Activated T-cell treated with anti-CD3 and anti-CD28 coated beads, Interleukin-2, amount 50 U/mL, for 48 hours (primary cell): ENCODE data around the gene BBS9.
"Not testable (repeated sequence)": the region's sequence is repeated elsewhere in the genome, so short reads cannot be mapped to it uniquely, and the experiment has no call there.

ENCODE experiments used
- DNase-seq, 2 experiments: peaks; one replicate each; pipeline ENCODE4 v3.0.0-alpha.2; 2020

Gene BBS9

DNA sequence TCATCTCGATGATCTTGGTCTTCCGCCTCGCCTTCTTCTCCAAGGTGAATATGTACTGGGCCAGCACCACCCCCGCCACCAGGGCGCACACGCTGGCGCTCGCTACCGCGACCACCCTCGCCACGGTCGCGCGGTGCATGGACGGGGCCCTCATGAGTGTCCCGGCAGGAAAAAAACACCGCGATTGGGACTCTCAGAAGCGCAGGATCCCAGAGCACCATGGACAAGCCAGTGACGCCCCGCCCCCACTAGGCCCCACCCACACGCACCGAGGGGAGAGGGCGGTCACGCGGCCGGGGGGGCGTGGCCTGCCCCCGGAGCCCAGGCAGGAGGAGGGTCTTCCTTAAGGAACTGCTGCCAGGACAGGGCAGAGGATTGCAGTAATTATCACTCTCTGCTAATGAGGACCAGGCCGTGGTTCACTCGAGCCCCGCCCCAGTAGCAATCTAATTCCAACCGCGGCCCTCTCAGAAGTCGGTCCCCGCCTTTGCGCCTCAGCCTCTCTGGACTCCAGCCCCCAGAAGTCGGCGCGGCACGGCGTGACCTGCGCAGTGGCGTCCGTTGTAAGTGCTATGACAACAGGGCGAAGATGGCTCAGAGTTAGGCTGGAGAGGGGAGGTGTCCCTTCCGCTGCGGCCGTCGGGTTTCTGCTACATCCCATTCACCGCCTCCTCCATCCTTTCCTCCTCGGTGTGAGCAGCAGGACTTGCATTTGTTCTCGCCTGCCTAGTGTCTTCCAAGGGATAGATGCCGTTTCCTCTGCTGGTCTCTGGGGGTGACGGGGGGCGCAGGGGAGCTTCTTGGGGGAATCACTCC is at the start of gene BBS9:
TSS of gene BBS9 (plus strand) at position 575 of the 816 bp plus-strand sequence. CDS start 16,689 bp downstream, outside the sequence.
- peak; percentile 93 to 94 for DNase-seq

GRCh38 chr7:33079763-33080690 is 49.3 kb upstream of the BBS9 start:
- no peak for DNase-seq

GRCh38 chr7:33087356-33087755 is 42.0 kb upstream of the BBS9 start:
- DNase-seq, result no peak

DNA sequence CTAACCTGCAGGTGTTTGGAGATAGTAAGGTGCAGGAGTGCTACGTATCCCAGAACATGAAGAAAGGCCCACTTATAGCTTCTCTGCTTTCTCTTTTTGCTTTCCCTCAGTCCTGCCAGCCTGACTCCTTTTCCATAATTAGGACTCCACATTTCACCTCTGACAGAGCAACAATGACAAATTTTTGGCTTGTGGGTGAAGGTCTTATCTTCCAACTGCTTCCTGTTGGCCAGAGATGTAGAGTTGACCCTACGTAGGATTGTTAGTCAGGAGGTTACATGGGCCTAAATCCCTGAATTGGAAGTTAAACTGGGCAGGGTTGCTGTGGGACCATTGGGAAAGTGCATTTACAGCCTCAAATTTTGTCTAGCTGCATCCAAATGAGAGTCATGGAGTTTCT is 41.5 kb upstream of the BBS9 start:
- DNase-seq, result no peak

GRCh38 chr7:33089142-33089541 is 40.2 kb upstream of the BBS9 start:
- no peak for DNase-seq

GRCh38 chr7:33091111-33091531 is 38.2 kb upstream of the BBS9 start:
- DNase-seq, result no peak

DNA sequence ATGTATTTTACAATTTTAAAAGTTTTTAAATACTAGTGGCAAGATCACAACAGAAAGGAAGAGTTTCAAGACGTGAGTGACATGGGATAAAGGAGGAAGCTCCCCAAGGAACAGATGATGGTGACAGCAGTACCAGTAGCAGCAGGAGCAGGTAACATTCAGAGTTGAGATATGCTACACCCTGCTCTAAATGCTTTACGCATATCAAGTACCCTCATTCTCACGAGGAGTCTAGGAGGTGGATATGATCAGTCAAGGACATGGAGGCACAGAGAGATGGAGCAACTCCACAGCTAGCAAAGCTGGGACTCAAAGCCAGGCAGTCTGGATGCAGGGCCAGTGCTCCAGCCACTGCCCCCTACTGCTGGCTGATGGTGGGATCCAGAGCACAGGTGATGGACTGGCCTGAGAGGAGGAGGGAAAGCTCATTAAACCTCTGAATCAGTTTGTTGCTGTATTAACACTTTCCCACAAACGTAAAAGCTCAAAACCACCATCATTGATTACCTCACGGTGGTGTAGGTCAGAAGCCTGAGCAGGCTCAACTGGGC is 37.6 kb upstream of the BBS9 start:
- no peak for DNase-seq

GRCh38 chr7:33093266-33093665 is 36.1 kb upstream of the BBS9 start:
- no peak for DNase-seq

DNA sequence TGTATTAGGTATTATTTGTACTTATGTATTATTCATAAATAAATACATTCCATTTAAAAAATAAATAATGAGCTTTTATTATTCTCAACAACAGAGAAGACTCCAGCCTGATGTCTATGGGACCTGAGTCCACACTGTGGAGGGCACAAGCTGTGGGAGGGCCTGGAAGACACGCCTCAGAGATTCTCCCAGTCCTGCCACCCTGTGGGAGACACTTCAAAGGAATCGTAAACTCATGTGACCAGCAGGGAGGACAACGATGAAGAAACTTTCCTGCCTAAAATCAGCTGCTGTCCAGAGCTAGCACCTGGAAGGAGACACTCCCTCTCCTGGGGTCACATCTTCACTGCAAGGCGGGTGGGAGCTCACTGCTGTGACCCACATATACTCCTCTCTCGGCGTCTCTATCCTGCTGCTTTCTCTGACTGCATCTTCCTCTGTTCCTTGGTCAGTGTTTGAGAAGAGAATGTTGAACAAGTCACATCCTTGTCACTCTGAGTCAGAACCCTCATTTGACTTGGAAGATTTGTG is 34.6 kb upstream of the BBS9 start:
- not testable (repeated sequence) for DNase-seq

DNA sequence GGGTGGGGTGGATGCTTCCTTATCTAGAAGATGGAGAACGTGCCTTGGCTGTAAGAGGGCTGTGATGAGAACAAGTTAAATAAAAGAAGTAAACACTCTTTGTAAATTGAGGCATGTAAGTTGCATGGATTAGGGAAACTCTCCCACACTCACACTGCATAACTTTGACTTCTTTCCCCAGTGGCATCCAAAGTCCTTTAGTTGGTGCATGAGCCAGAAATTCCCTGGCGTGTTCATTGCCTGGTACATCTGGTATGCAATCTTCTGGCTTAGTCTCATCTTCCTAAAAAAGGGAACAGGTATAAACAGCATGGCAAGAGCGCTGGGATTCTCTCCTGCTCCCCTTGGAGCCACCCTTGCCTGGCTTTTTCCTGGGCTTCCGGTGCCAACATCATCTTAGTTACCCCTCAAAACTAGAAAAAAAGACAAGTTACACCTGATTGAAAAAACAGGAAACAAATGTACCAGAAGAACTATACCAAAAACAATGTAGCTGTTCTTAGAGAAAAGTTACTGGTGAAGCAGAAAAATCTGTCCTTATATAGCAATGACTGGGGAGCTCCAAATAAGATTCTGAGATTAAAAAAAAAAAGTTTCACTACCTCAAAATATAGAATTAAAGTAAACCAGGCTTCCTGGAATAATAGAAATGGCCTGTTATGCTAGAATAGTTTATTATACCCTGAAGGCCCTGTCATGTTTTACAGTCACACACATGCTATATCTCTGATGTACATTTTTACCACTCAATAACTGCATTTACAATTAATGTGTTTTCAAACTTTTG is 30.0 kb upstream of the BBS9 start:
- DNase-seq, result no peak

DNA sequence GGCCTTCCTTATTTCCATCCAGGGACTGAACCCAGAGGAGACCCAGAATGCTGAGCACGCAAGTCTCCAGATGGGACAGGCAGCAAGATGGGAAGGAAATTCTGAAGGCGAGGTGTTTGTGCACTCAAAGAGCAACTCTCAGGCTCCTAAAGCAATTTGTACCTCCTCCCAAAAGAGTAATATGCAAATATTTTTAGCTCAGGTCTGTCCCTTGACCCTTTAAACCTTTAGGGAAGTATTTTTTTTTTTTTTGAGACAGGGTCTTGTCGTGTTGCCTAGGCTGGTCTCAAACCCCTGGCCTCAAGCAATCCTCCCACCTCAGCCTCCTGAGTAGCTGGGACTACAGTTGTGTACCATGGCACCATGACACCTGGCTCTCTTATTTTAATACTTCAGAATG is 28.6 kb upstream of the BBS9 start:
- DNase-seq, result no peak

DNA sequence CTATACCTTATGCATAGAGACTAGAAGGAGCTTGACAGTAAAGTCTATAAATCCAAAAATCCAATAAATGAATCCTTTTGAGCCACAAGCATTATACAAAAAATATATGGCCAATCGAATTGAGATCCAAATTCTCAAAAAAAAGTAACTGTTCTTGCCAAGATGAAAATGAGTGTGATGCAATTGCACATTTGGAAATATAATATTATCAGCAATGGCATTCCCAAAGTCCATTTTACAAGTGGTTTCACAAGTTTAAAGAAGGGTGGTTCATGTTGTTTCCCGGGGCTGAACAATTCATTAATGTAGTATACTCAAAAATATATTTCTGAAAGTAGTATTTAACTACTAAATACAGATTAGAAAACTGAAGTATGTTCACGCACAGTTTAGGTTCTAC is 27.5 kb upstream of the BBS9 start:
- DNase-seq, result no peak

DNA sequence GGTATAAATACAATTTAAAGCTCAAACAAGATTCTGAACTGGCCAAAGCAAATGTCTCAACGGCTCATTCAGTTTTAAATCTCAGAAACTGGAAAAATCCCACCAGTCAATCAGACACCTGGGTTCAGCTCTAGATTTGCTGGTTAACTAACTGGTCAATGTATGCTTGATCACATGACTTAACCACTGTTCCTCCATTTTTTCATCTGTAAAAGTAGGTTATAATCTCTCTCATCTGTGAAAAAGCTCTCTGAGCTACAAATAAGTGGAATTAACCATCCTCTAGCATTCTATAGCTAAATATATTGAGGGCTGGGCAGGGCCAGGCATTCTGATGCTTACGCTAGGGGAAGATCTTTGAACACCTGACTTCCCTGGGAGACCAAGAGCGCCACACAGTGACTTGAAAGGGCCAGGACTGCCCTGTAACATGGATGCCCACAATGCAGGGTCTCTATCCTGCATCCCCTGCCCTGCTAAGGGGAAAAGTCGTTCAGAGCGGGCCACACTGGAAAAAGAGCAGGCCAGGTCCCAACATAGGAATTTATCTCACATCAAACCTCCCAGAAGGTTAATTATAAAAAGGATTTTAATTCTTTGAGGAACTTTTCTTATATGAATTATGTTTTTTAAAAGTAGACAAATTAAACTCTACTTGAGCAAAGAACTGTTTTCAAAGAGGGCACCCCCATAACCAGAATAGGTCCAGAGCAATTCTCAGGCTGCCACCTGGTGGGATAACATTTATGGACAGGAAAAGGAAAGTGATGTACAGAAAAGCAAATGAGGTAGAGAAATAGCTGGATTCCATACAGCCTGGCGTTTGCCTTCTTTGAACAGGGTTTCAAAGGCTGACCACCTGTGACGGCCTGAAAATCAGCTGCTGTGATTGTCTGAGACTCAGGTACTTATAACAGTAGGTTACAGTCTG is 22.0 kb upstream of the BBS9 start:
- peak; percentile 26 to 38 for DNase-seq

- DNase-seq, result peak; percentile 43 to 44
Measured at GRCh38 chr7:33108554-33109004, 20.8 kb upstream of the BBS9 start.

DNA sequence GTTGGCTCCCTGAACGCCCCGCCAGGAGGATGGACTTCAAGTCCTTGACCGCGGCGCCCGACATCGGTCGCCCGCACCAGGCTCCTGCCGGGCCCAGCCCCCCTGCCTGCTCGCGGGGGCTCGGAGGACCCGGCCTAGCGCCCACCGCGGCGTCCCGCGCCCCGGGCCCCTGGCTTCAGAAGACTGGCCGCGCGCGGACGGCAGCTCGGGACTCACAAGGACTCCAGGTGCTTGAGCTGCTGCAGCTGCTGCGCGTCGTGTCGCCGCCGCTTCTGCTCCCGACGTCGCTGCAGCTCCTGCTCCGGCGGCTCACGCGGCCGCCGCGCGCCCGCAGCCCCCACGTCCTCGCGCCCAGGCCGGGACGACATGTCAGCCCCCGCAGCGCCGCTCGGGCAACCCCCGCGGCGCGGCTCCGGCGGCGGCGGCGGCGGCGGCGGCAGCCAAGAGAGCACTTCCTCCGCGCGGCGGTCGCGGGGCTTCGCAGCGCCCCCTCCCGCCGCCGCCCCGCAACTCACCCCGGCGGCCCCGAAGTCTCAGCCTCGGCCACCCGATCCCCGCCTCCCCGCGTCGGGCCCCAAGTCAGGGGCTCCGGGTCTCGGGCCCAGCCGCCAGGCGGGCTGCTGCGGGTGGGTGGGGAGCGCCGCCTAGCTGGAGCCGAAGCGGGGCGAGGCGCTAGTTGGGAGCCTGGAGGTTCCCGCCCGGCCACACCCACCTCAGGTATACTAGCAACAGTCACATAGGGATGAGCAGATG is 20.2 kb upstream of the BBS9 start, which contains the start of gene RP9:
TSS of gene RP9 (minus strand) at position 400 of the 753 bp plus-strand sequence. CDS start at position 368, 32 bp downstream.
- peak; percentile 83 to 88 for DNase-seq

GRCh38 chr7:33109758-33110238 is 19.6 kb upstream of the BBS9 start:
- DNase-seq, result no peak

DNA sequence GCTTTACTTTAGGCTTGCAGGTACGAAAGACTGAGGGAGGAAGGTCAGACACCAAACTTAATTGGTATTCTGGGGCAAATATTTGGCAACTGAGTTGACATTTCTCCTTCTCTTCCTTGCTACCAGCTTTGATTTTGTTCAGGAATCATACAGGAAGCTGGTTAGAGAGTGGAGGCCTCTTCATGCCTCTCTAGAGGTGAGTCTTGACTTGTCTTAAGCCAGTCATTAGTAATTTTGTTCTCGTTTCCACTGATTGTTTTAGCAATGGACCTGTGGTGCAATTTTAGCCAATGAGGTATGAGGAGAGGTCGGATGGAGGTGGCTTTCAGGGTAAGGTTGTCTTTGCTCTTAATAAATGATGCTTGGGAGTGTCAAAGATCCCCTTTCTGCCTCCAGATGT is 17.8 kb upstream of the BBS9 start:
- DNase-seq, result no peak

DNA sequence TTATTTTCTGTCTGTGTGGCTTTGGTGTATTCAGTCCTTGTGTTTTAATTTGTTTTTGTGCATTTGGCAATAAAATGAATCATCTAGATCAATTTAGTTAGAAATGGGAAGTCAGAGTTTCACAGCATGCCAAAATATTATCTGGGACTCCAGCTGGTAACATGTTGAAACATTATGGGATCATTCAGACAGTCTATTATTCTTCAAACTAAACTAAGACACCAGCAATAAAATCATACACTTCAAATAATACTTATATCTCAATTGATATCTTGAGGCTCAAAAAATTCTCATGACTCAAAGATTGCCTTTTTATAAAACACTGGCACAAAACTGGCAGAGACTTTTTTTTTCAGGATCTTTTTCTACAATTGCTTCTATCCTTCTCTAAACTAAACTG is 14.4 kb upstream of the BBS9 start:
- no peak for DNase-seq

DNA sequence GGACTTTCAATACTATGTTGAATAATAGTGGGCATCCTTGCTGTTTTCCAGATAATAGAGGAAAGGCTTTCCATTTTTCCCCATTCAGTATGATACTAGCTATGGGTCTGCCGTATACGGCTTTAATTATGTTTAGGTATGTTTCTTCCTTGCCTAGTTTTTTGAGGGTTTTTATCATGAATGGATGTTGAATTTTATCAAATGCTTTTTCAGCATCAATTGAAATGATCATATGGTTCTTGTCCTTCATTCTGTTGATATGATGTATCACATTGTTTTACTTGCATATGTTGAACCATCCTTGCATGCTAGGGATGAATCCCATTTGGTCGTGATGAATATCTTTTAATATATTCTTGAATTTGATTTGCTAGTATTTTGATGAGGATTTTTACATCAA is 11.0 kb upstream of the BBS9 start:
- DNase-seq, result no peak

DNA sequence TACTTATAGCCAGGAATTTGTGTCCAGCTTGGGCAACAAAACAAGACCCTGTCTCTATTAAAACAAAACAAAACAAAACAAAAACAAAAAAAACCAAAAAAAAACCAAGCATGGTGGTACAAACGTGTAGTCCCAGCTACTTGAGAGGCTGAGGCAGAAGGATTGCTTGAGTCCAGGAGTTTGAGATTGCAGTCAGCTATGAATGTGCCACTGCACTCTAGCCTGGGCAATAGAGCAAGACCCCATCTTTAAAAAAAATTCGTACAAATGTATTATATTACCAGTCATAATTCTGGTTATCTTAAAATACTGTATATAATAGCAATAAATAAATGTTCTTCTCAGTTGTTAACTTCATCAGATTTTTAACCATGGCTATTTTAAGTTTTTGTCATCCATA is 2.3 kb upstream of the BBS9 start:
- no peak for DNase-seq
